NB4 (cell line): ENCODE results near the gene ESR1.

Source experiments
- DNase-seq: peaks from one replicate; pipeline ENCODE4 v3.0.0; 2010; ENCODE audit warnings: low read depth
- H3K4me3 ChIP-seq: one replicate; pipeline ENCODE4 v1.5.1; 2011; ENCODE audit warnings: mild to moderate bottlenecking, low read depth, low read length, moderate library complexity
- MYC ChIP-seq: IDR thresholded peaks from 2 replicates; pipeline ENCODE4 v1.6.1; 2011; ENCODE audit warnings: low read depth, low read length
- POLR2A ChIP-seq: IDR thresholded peaks from 2 replicates; pipeline ENCODE4 v1.6.1; 2011; ENCODE audit warnings: mild to moderate bottlenecking; ENCODE audit not compliant: insufficient read length; ENCODE audit errors: extremely low read depth
- TF ChIP-seq, protein P1 (sequence below): IDR thresholded peaks from 2 replicates; pipeline ENCODE4 v1.6.1; 2011; ENCODE audit warnings: low read depth, low read length
- TF ChIP-seq, protein P2 (sequence below): IDR thresholded peaks from one replicate; pipeline ENCODE4 v1.5.1; 2012; ENCODE audit warnings: low read depth, low read length

ESR1 gene

DNA sequence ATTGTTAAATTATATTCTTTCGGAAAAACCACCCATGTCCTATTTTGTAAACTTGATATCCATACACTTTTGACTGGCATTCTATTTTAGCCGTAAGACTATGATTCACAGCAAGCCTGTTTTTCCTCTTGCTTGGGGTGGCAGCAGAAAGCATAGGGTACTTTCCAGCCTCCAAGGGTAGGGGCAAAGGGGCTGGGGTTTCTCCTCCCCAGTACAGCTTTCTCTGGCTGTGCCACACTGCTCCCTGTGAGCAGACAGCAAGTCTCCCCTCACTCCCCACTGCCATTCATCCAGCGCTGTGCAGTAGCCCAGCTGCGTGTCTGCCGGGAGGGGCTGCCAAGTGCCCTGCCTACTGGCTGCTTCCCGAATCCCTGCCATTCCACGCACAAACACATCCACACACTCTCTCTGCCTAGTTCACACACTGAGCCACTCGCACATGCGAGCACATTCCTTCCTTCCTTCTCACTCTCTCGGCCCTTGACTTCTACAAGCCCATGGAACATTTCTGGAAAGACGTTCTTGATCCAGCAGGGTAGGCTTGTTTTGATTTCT, 2.1 kb upstream of the ESR1 start:
- DNase-seq, result no peak
- TF ChIP-seq POLR2A (no peak), MYC (no peak)
- TF ChIP-seq, protein P1, sequence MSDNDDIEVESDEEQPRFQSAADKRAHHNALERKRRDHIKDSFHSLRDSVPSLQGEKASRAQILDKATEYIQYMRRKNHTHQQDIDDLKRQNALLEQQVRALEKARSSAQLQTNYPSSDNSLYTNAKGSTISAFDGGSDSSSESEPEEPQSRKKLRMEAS, result no peak
- TF ChIP-seq, protein P2, sequence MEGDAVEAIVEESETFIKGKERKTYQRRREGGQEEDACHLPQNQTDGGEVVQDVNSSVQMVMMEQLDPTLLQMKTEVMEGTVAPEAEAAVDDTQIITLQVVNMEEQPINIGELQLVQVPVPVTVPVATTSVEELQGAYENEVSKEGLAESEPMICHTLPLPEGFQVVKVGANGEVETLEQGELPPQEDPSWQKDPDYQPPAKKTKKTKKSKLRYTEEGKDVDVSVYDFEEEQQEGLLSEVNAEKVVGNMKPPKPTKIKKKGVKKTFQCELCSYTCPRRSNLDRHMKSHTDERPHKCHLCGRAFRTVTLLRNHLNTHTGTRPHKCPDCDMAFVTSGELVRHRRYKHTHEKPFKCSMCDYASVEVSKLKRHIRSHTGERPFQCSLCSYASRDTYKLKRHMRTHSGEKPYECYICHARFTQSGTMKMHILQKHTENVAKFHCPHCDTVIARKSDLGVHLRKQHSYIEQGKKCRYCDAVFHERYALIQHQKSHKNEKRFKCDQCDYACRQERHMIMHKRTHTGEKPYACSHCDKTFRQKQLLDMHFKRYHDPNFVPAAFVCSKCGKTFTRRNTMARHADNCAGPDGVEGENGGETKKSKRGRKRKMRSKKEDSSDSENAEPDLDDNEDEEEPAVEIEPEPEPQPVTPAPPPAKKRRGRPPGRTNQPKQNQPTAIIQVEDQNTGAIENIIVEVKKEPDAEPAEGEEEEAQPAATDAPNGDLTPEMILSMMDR, result no peak
- no peak overlapping the region for H3K4me3 ChIP-seq

- H3K4me3 ChIP-seq, result no peak overlapping the region
- TF ChIP-seq POLR2A, result no peak
- TF ChIP-seq, protein P1, result no peak
- TF ChIP-seq MYC, result no peak
- TF ChIP-seq, protein P2, result no peak
- DNase-seq, result peak; percentile 76
These were observed 547 bp upstream of the ESR1 start for GRCh38 chr6:151806757-151807512.

DNA sequence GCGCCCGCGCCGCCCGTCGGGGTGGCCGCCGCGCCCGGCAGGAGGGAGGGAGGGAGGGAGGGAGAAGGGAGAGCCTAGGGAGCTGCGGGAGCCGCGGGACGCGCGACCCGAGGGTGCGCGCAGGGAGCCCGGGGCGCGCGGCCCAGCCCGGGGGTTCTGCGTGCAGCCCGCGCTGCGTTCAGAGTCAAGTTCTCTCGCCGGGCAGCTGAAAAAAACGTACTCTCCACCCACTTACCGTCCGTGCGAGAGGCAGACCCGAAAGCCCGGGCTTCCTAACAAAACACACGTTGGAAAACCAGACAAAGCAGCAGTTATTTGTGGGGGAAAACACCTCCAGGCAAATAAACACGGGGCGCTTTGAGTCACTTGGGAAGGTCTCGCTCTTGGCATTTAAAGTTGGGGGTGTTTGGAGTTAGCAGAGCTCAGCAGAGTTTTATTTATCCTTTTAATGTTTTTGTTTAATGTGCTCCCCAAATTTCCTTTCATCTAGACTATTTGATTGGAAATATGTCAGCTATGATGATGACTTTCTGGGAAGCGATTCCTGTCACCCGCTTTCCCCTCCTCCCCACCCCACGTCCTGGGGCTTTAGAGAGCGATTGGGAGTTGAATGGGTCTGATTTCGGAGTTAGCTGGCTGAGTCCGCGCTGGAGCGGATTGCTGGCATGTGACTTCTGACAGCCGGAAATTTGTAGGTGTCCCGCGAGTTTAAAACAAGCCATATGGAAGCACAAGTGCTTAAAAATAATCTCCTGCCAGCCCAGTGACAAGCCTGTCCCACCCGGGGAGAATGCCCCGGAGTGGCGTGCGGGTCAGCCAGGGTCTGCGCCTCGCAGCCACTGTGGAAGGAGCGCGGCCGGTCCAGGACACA, 1.1 kb downstream of the ESR1 start:
- TF ChIP-seq POLR2A (no peak), MYC (no peak)
- TF ChIP-seq, protein P1, result no peak
- TF ChIP-seq, protein P2, result no peak
- no peak overlapping the region for H3K4me3 ChIP-seq
- no peak for DNase-seq

GRCh38 chr6:151811081-151811480, 3.6 kb downstream of the ESR1 start:
- H3K4me3 ChIP-seq, result no peak overlapping the region
- DNase-seq, result no peak
- TF ChIP-seq, protein P1, result no peak
- TF ChIP-seq, protein P2, result no peak
- TF ChIP-seq MYC (no peak), POLR2A (no peak)

GRCh38 chr6:151813858-151814257, 6.4 kb downstream of the ESR1 start:
- no peak overlapping the region for H3K4me3 ChIP-seq
- no peak for DNase-seq
- TF ChIP-seq, protein P1, result no peak
- TF ChIP-seq, protein P2, result no peak
- no peak for TF ChIP-seq MYC
